ENCODE measurements around the gene ZNF609. TPM values are rescaled to one million over a fixed set of nuclear protein-coding genes. Genes with fewer than 3 reads are reported as not detected.
A peak's percentile ranks its signal among the peaks of the same experiment; 100 is the strongest.
"Not testable (repeated sequence)": the region's sequence is repeated elsewhere in the genome, so short reads cannot be mapped to it uniquely, and the experiment has no call there.

ZNF609 gene
- polyA plus RNA-seq, 1 donor: 24.4 TPM

DNA sequence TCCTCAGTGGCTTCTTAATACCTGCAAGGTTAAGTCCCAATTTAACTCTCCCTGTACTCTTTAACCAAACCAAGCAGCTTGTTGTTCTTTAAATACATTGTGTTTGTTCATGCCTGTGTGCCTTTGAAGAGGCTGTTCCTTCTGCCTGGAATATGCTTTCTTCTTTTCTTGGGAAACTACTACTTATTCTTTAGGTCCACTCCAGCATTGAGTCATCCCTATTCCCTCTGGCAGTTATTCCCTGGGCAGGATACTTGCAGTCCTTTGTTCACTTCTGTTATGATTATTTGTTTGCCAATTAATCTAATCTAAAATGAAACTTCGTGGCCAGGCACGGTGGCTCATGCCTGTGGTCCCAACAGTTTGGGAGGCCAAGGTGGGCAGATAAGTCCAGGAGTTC, 139.3 kb downstream of the ZNF609 start:
- peaks cover 11% of the 10 kb centered on the region for H3K4me1 ChIP-seq (ENCODE audit: control insufficient read depth, insufficient read depth, low read length)
- no peak for DNase-seq

DNA sequence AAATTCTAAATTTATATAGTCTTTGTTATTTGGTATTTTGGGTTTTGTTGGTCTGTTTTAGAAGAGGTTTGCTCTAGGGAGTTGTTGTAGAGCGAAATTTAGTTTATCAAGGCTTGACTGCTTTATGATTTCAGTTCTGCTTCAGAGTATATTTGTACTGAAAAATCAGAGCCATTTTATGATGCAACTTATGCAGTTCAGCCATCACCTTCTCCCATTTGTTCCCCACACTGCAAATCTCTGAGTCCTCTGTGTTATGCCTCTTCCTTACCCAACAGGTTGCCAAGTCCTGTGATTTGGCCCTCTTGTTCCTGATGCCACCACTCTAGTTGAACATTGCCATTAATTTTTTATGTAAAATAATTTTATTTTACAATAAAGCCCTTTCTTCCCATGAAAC, 140.4 kb downstream of the ZNF609 start:
- Histone ChIP-seq H3K36me3 (ENCODE audit: control insufficient read depth, insufficient read depth, low read length) (no peaks in the 10 kb centered on the region), H3K27ac (ENCODE audit: low read length) (no peak overlapping the region), H3K4me1 (ENCODE audit: control insufficient read depth, insufficient read depth, low read length) (peaks cover 11% of the 10 kb centered on the region), H3K27me3 (ENCODE audit: control insufficient read depth, insufficient read depth, low read length) (no peaks in the 10 kb centered on the region), H3K4me3 (ENCODE audit: low read length) (no peak overlapping the region), H3K9me3 (ENCODE audit: control insufficient read depth, low read depth, low read length) (no peaks in the 10 kb centered on the region)
- DNase-seq: no peak
- WGBS (ENCODE audit: insufficient coverage, low lambda C conversion rate): 100% methylated on average over 1 of the region's 1 CpG

More for the DNA sequence above, 139.3 kb downstream of the ZNF609 start:
- Histone ChIP-seq H3K4me3 (ENCODE audit: low read length) (no peak overlapping the region), H3K27me3 (ENCODE audit: control insufficient read depth, insufficient read depth, low read length) (no peaks in the 10 kb centered on the region), H3K36me3 (ENCODE audit: control insufficient read depth, insufficient read depth, low read length) (no peaks in the 10 kb centered on the region), H3K9me3 (ENCODE audit: control insufficient read depth, low read depth, low read length) (no peaks in the 10 kb centered on the region), H3K27ac (ENCODE audit: low read length) (no peak overlapping the region)
- WGBS (ENCODE audit: insufficient coverage, low lambda C conversion rate): no CpG with 5 or more reads among the region's 2 CpGs

DNA sequence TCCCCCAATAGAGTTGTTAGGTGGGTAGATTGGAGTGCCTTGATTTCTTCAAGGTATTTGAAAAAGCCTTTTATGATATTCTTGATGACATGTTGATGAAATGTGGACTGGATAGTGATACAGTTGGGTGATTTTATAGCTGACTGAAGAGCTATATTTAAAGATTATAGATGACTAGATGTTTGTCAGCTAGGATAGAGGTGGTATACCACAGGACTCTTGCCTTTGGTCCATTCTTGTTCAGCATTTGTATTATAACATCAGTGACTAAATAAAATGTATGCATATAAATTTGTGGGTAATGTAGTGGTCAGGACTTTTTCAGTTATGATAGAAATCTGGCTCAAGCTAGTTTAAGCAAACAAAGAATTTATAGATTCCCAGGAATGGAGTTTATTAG, 143.9 kb downstream of the ZNF609 start:
- peaks cover 2% of the 10 kb centered on the region for H3K4me1 ChIP-seq (ENCODE audit: control insufficient read depth, insufficient read depth, low read length)
- H3K4me3 ChIP-seq (ENCODE audit: low read length): no peak overlapping the region
- no peak overlapping the region for H3K27ac ChIP-seq (ENCODE audit: low read length)
- no peaks in the 10 kb centered on the region for H3K36me3 ChIP-seq (ENCODE audit: control insufficient read depth, insufficient read depth, low read length)
- no peak for DNase-seq
- H3K9me3 ChIP-seq (ENCODE audit: control insufficient read depth, low read depth, low read length): no peaks in the 10 kb centered on the region
- H3K27me3 ChIP-seq (ENCODE audit: control insufficient read depth, insufficient read depth, low read length): no peaks in the 10 kb centered on the region

DNA sequence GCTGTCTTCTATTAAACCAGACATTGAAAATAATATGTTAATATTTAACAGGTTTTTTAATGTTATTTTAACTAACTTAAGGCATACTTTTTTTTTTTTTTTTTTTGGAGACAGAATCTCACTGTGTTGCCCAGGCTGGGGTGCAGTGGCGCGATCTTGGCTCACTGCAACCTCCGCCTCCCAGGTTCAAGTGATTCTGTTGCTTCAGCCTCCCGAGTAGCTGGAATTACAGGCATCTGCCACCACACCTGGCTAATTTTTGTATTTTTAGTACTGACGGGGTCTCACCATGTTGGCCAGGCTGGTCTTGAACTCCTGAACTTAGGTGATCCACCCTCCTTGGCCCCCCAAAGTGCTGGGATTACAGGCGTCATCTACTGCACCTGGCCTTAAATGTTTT, 147.0 kb downstream of the ZNF609 start:
- WGBS (ENCODE audit: insufficient coverage, low lambda C conversion rate): no CpG with 5 or more reads among the region's 6 CpGs
- not testable (repeated sequence) for H3K27me3 ChIP-seq (ENCODE audit: control insufficient read depth, insufficient read depth, low read length); DNase-seq; H3K4me3 ChIP-seq (ENCODE audit: low read length); H3K36me3 ChIP-seq (ENCODE audit: control insufficient read depth, insufficient read depth, low read length); H3K9me3 ChIP-seq (ENCODE audit: control insufficient read depth, low read depth, low read length); H3K27ac ChIP-seq (ENCODE audit: low read length)
- H3K4me1 ChIP-seq (ENCODE audit: control insufficient read depth, insufficient read depth, low read length): peaks cover 13% of the 10 kb centered on the region

DNA sequence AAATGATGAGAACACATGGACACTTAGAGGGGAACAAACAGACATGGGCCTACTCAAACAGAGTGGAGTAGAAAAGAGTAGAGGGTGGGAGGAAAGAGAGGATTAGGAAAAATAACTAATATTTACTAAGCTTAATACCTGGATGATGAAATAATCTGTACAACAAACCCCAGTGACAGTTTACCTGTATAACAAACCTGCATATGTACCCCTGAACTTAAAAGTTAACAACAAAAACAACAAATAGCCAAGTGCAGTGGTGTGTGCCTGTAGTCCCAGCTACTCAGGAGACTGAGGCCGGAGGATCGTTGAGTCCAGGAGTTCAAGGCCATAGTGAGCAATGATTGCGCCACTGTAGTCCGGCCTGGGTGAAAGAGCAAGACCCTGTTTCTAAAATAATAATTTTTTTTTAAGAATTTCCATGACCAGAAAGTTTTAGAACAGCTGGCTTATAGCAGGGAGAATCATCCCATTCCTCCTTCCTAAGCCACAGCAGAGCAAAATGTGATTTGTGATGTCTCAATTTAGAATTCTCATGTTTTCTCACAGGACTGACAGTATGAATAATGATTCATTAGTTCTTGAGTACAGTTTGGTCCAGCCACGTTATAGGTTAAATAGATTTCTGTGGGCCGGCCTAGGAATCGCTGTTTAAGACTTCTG, 150.0 kb downstream of the ZNF609 start:
- peaks cover 13% of the 10 kb centered on the region for H3K4me1 ChIP-seq (ENCODE audit: control insufficient read depth, insufficient read depth, low read length)
- no peak overlapping the region for H3K27ac ChIP-seq (ENCODE audit: low read length)
- H3K36me3 ChIP-seq (ENCODE audit: control insufficient read depth, insufficient read depth, low read length): no peaks in the 10 kb centered on the region
- no peaks in the 10 kb centered on the region for H3K9me3 ChIP-seq (ENCODE audit: control insufficient read depth, low read depth, low read length)
- H3K27me3 ChIP-seq (ENCODE audit: control insufficient read depth, insufficient read depth, low read length): no peaks in the 10 kb centered on the region
- no CpG with 5 or more reads among the region's 7 CpGs for WGBS (ENCODE audit: insufficient coverage, low lambda C conversion rate)
- DNase-seq: peak in 1 of 2 donors; percentile 13
- no peak overlapping the region for H3K4me3 ChIP-seq (ENCODE audit: low read length)

DNA sequence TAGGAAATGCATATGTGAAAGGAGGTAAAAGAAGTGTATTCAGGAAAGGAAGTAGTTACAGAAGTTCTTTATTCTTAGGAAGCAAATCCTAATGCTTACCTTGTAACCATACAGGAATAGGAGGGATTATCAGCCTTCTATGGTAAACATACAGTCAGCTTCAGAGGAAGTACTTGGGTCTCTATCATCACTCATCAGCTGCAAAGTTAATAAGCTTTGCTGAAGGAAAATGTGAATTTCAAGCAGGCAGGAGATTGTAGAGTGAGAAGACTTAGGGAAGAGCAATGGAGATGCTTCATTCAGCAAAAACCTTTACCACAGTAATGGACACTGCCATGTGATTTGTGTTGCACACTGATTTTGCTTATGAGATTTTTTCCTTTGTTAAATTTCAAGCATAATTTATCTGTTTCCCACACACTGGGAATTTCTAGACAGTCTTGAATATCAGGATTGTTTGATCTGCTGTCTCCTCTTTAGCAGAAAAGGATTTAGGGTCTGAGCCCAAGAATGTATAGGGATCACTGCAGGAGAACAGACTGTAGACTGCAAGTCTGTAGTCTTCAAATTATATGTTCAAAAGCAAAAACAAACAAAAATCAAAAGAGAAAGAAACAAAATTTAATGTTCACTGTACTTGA, 150.8 kb downstream of the ZNF609 start:
- Histone ChIP-seq H3K9me3 (ENCODE audit: control insufficient read depth, low read depth, low read length) (no peaks in the 10 kb centered on the region), H3K36me3 (ENCODE audit: control insufficient read depth, insufficient read depth, low read length) (no peaks in the 10 kb centered on the region), H3K4me1 (ENCODE audit: control insufficient read depth, insufficient read depth, low read length) (peaks cover 13% of the 10 kb centered on the region), H3K27me3 (ENCODE audit: control insufficient read depth, insufficient read depth, low read length) (no peaks in the 10 kb centered on the region), H3K27ac (ENCODE audit: low read length) (peak overlapping the region; percentile 6), H3K4me3 (ENCODE audit: low read length) (no peak overlapping the region)
- DNase-seq: peak in 1 of 2 donors; percentile 10

DNA sequence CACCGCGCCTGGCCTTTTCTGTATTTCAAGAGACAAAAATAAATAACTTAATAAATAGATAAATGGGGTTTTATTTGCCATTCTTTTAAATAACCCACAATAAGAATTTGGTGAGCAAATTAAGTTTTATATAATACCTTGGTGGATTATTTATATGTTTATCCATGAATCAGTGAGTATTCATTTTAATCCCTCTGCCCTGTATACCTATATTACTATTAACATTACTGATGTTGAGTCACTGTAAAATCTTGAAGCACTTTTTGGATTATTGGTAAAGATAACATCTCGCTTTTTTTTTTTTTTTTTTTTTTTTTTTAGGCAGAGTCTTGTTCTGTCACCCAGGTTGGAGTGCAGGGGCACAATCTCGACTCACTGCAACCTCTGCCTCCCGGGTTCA, 154.1 kb downstream of the ZNF609 start:
- WGBS (ENCODE audit: insufficient coverage, low lambda C conversion rate): no CpG with 5 or more reads among the region's 5 CpGs
- no peak for DNase-seq
- no peak overlapping the region for H3K4me3 ChIP-seq (ENCODE audit: low read length)
- H3K4me1 ChIP-seq (ENCODE audit: control insufficient read depth, insufficient read depth, low read length): peaks cover 13% of the 10 kb centered on the region
- no peak overlapping the region for H3K27ac ChIP-seq (ENCODE audit: low read length)
- H3K9me3 ChIP-seq (ENCODE audit: control insufficient read depth, low read depth, low read length): no peaks in the 10 kb centered on the region
- no peaks in the 10 kb centered on the region for H3K36me3 ChIP-seq (ENCODE audit: control insufficient read depth, insufficient read depth, low read length)
- no peaks in the 10 kb centered on the region for H3K27me3 ChIP-seq (ENCODE audit: control insufficient read depth, insufficient read depth, low read length)

DNA sequence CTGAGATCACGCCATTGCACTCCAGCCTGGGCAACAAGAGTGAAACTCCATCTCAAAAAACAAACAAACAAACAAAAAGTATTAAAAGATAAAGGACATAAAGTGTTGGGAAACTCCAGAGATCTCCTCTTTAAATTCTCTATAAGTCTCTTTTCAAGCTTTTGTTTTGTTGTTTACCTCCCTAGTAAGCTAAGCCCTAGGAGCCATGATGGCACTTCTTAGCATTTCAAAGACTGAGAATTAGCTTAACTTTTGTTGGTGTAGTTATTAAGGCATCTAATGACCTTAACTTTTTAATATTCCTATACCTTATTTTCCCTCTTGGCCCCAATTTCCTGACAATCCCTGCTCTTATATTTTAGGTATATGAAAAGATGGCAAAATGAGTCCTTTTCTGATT, 157.3 kb downstream of the ZNF609 start:
- Histone ChIP-seq H3K27me3 (ENCODE audit: control insufficient read depth, insufficient read depth, low read length) (no peaks in the 10 kb centered on the region), H3K27ac (ENCODE audit: low read length) (no peak overlapping the region), H3K4me3 (ENCODE audit: low read length) (no peak overlapping the region), H3K9me3 (ENCODE audit: control insufficient read depth, low read depth, low read length) (no peaks in the 10 kb centered on the region), H3K4me1 (ENCODE audit: control insufficient read depth, insufficient read depth, low read length) (no peaks in the 10 kb centered on the region), H3K36me3 (ENCODE audit: control insufficient read depth, insufficient read depth, low read length) (peaks cover 1% of the 10 kb centered on the region)
- no CpG with 5 or more reads among the region's 1 CpG for WGBS (ENCODE audit: insufficient coverage, low lambda C conversion rate)
- DNase-seq: no peak

DNA sequence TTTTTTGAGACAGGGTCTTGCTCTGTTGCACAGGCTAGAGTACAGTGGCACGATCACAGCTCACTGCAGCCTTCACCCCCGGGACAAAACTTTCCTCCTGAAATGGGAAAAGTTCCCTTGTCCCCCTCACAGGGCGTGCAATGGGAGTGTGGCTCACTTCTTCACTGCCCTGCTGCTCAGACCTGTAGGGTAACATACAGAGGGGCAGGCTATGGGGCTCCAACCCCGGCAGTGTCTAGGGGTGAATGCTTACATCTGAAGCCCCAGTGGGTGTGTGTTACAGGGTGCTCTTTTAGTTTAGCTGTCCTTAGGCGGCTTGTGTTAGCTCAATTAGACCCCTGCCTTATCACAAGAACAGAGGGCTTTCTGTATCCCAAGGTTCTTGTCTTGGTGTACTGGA, 157.8 kb downstream of the ZNF609 start:
- Histone ChIP-seq H3K36me3 (ENCODE audit: control insufficient read depth, insufficient read depth, low read length) (peaks cover 4% of the 10 kb centered on the region), H3K27me3 (ENCODE audit: control insufficient read depth, insufficient read depth, low read length) (no peaks in the 10 kb centered on the region), H3K27ac (ENCODE audit: low read length) (no peak overlapping the region), H3K9me3 (ENCODE audit: control insufficient read depth, low read depth, low read length) (no peaks in the 10 kb centered on the region), H3K4me3 (ENCODE audit: low read length) (no peak overlapping the region), H3K4me1 (ENCODE audit: control insufficient read depth, insufficient read depth, low read length) (no peaks in the 10 kb centered on the region)
- no peak for DNase-seq
- WGBS (ENCODE audit: insufficient coverage, low lambda C conversion rate): no CpG with 5 or more reads among the region's 5 CpGs

DNA sequence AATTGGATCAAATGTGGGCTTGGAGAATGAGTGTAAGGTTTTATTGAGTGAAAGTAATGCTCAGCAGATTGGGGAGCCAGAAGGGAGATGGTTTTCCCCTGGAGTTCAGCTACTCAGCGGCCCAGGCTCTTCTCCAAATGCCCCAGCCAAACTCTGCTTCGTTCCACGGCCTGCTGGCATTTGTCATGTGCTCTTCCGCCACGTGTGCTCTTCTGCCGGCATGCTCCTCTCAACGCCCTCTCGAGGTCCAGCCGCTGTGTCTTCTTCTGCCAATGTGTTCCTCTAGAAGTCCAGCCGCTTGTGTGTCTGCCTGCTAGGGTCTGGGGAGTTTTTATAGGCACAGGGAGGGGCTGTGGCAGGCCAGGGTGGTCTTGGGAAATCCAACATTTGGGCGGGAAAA, 158.2 kb downstream of the ZNF609 start:
- Histone ChIP-seq H3K4me1 (ENCODE audit: control insufficient read depth, insufficient read depth, low read length) (no peaks in the 10 kb centered on the region), H3K27me3 (ENCODE audit: control insufficient read depth, insufficient read depth, low read length) (no peaks in the 10 kb centered on the region), H3K9me3 (ENCODE audit: control insufficient read depth, low read depth, low read length) (no peaks in the 10 kb centered on the region), H3K27ac (ENCODE audit: low read length) (no peak overlapping the region), H3K4me3 (ENCODE audit: low read length) (no peak overlapping the region), H3K36me3 (ENCODE audit: control insufficient read depth, insufficient read depth, low read length) (peaks cover 8% of the 10 kb centered on the region)
- no peak for DNase-seq
- no CpG with 5 or more reads among the region's 11 CpGs for WGBS (ENCODE audit: insufficient coverage, low lambda C conversion rate)

Measured in large intestine (tissue), 3 donors.